ENCODE results near the gene EDDM3A.
"Not testable (repeated sequence)": the region's sequence is repeated elsewhere in the genome, so short reads cannot be mapped to it uniquely, and the experiment has no call there.

EDDM3A gene

GRCh38 chr14:20738292-20738691 lies 7.4 kb upstream of the EDDM3A start:
- H3K9me3 ChIP-seq (ENCODE audit: control insufficient read depth, low read length); H3K27me3 ChIP-seq (ENCODE audit: control insufficient read depth, insufficient read depth, low read length); H3K36me3 ChIP-seq (ENCODE audit: control insufficient read depth, insufficient read depth, low read length); H3K4me3 ChIP-seq (ENCODE audit: low read length); H3K9ac ChIP-seq (ENCODE audit: low read length); H3K4me1 ChIP-seq (ENCODE audit: control insufficient read depth, insufficient read depth, low read length): not testable (repeated sequence)

GRCh38 chr14:20742132-20742531 lies 3.6 kb upstream of the EDDM3A start:
- H3K9me3 ChIP-seq (ENCODE audit: control insufficient read depth, low read length), result no peaks in the 10 kb centered on the region
- no peak overlapping the region for H3K4me3 ChIP-seq (ENCODE audit: low read length)
- H3K9ac ChIP-seq (ENCODE audit: low read length), result no peak overlapping the region
- no peaks in the 10 kb centered on the region for H3K4me1 ChIP-seq (ENCODE audit: control insufficient read depth, insufficient read depth, low read length)
- H3K27me3 ChIP-seq (ENCODE audit: control insufficient read depth, insufficient read depth, low read length), result no peaks in the 10 kb centered on the region
- no peaks in the 10 kb centered on the region for H3K36me3 ChIP-seq (ENCODE audit: control insufficient read depth, insufficient read depth, low read length)

GRCh38 chr14:20743556-20743955 lies 2.1 kb upstream of the EDDM3A start:
- no peak overlapping the region for H3K9ac ChIP-seq (ENCODE audit: low read length)
- no peaks in the 10 kb centered on the region for H3K36me3 ChIP-seq (ENCODE audit: control insufficient read depth, insufficient read depth, low read length)
- no peaks in the 10 kb centered on the region for H3K4me1 ChIP-seq (ENCODE audit: control insufficient read depth, insufficient read depth, low read length)
- no peak overlapping the region for H3K4me3 ChIP-seq (ENCODE audit: low read length)
- H3K9me3 ChIP-seq (ENCODE audit: control insufficient read depth, low read length), result no peaks in the 10 kb centered on the region
- no peaks in the 10 kb centered on the region for H3K27me3 ChIP-seq (ENCODE audit: control insufficient read depth, insufficient read depth, low read length)

- Histone ChIP-seq H3K4me3 (ENCODE audit: low read length) (no peak overlapping the region), H3K27me3 (ENCODE audit: control insufficient read depth, insufficient read depth, low read length) (no peaks in the 10 kb centered on the region), H3K36me3 (ENCODE audit: control insufficient read depth, insufficient read depth, low read length) (no peaks in the 10 kb centered on the region)
These were observed 879 bp downstream of the EDDM3A start for GRCh38 chr14:20746566-20746965.

GRCh38 chr14:20748439-20748838 lies 2.8 kb downstream of the EDDM3A start:
- Histone ChIP-seq H3K27me3 (ENCODE audit: control insufficient read depth, insufficient read depth, low read length) (no peaks in the 10 kb centered on the region), H3K36me3 (ENCODE audit: control insufficient read depth, insufficient read depth, low read length) (no peaks in the 10 kb centered on the region), H3K9me3 (ENCODE audit: control insufficient read depth, low read length) (peaks cover 13% of the 10 kb centered on the region), H3K9ac (ENCODE audit: low read length) (no peak overlapping the region), H3K4me3 (ENCODE audit: low read length) (no peak overlapping the region), H3K4me1 (ENCODE audit: control insufficient read depth, insufficient read depth, low read length) (no peaks in the 10 kb centered on the region)

More at GRCh38 chr14:20746566-20746965, 879 bp downstream of the EDDM3A start:
- Histone ChIP-seq H3K9me3 (ENCODE audit: control insufficient read depth, low read length) (no peaks in the 10 kb centered on the region), H3K9ac (ENCODE audit: low read length) (no peak overlapping the region), H3K4me1 (ENCODE audit: control insufficient read depth, insufficient read depth, low read length) (no peaks in the 10 kb centered on the region)

GRCh38 chr14:20750194-20750593 lies 4.5 kb downstream of the EDDM3A start:
- Histone ChIP-seq H3K27me3 (ENCODE audit: control insufficient read depth, insufficient read depth, low read length) (no peaks in the 10 kb centered on the region), H3K4me1 (ENCODE audit: control insufficient read depth, insufficient read depth, low read length) (no peaks in the 10 kb centered on the region), H3K4me3 (ENCODE audit: low read length) (no peak overlapping the region), H3K36me3 (ENCODE audit: control insufficient read depth, insufficient read depth, low read length) (no peaks in the 10 kb centered on the region), H3K9ac (ENCODE audit: low read length) (no peak overlapping the region), H3K9me3 (ENCODE audit: control insufficient read depth, low read length) (peaks cover 13% of the 10 kb centered on the region)

- Histone ChIP-seq H3K36me3 (ENCODE audit: control insufficient read depth, insufficient read depth, low read length) (no peaks in the 10 kb centered on the region), H3K4me1 (ENCODE audit: control insufficient read depth, insufficient read depth, low read length) (no peaks in the 10 kb centered on the region), H3K9ac (ENCODE audit: low read length) (no peak overlapping the region)
These were observed 6.4 kb downstream of the EDDM3A start for GRCh38 chr14:20751963-20752562.

GRCh38 chr14:20754308-20754707 lies 8.6 kb downstream of the EDDM3A start:
- Histone ChIP-seq H3K4me3 (ENCODE audit: low read length) (no peak overlapping the region), H3K9ac (ENCODE audit: low read length) (no peak overlapping the region), H3K27me3 (ENCODE audit: control insufficient read depth, insufficient read depth, low read length) (no peaks in the 10 kb centered on the region), H3K36me3 (ENCODE audit: control insufficient read depth, insufficient read depth, low read length) (no peaks in the 10 kb centered on the region), H3K4me1 (ENCODE audit: control insufficient read depth, insufficient read depth, low read length) (no peaks in the 10 kb centered on the region), H3K9me3 (ENCODE audit: control insufficient read depth, low read length) (peaks cover 13% of the 10 kb centered on the region)

More at GRCh38 chr14:20751963-20752562, 6.4 kb downstream of the EDDM3A start:
- H3K27me3 ChIP-seq (ENCODE audit: control insufficient read depth, insufficient read depth, low read length), result no peaks in the 10 kb centered on the region
- H3K4me3 ChIP-seq (ENCODE audit: low read length), result peak overlapping the region; percentile 4
- peaks cover 13% of the 10 kb centered on the region for H3K9me3 ChIP-seq (ENCODE audit: control insufficient read depth, low read length)

- peaks cover 13% of the 10 kb centered on the region for H3K9me3 ChIP-seq (ENCODE audit: control insufficient read depth, low read length)
- H3K27me3 ChIP-seq (ENCODE audit: control insufficient read depth, insufficient read depth, low read length), result no peaks in the 10 kb centered on the region
- no peak overlapping the region for H3K4me3 ChIP-seq (ENCODE audit: low read length)
These were observed 9.3 kb downstream of the EDDM3A start for GRCh38 chr14:20755037-20755436.

GRCh38 chr14:20757965-20758364 lies 12.3 kb downstream of the EDDM3A start:
- Histone ChIP-seq H3K4me1 (ENCODE audit: control insufficient read depth, insufficient read depth, low read length) (no peaks in the 10 kb centered on the region), H3K9ac (ENCODE audit: low read length) (no peak overlapping the region)

More at GRCh38 chr14:20755037-20755436, 9.3 kb downstream of the EDDM3A start:
- H3K9ac ChIP-seq (ENCODE audit: low read length), result no peak overlapping the region
- no peaks in the 10 kb centered on the region for H3K36me3 ChIP-seq (ENCODE audit: control insufficient read depth, insufficient read depth, low read length)
- no peaks in the 10 kb centered on the region for H3K4me1 ChIP-seq (ENCODE audit: control insufficient read depth, insufficient read depth, low read length)

GRCh38 chr14:20759465-20759864 lies 13.8 kb downstream of the EDDM3A start:
- not testable (repeated sequence) for H3K9ac ChIP-seq (ENCODE audit: low read length); H3K36me3 ChIP-seq (ENCODE audit: control insufficient read depth, insufficient read depth, low read length); H3K4me3 ChIP-seq (ENCODE audit: low read length); H3K4me1 ChIP-seq (ENCODE audit: control insufficient read depth, insufficient read depth, low read length); H3K27me3 ChIP-seq (ENCODE audit: control insufficient read depth, insufficient read depth, low read length); H3K9me3 ChIP-seq (ENCODE audit: control insufficient read depth, low read length)

More at GRCh38 chr14:20757965-20758364, 12.3 kb downstream of the EDDM3A start:
- H3K27me3 ChIP-seq (ENCODE audit: control insufficient read depth, insufficient read depth, low read length), result no peaks in the 10 kb centered on the region
- peaks cover 2% of the 10 kb centered on the region for H3K9me3 ChIP-seq (ENCODE audit: control insufficient read depth, low read length)
- no peak overlapping the region for H3K4me3 ChIP-seq (ENCODE audit: low read length)
- H3K36me3 ChIP-seq (ENCODE audit: control insufficient read depth, insufficient read depth, low read length), result no peaks in the 10 kb centered on the region

- Histone ChIP-seq H3K9ac (ENCODE audit: low read length) (no peak overlapping the region), H3K27me3 (ENCODE audit: control insufficient read depth, insufficient read depth, low read length) (no peaks in the 10 kb centered on the region), H3K4me1 (ENCODE audit: control insufficient read depth, insufficient read depth, low read length) (no peaks in the 10 kb centered on the region), H3K9me3 (ENCODE audit: control insufficient read depth, low read length) (no peaks in the 10 kb centered on the region), H3K36me3 (ENCODE audit: control insufficient read depth, insufficient read depth, low read length) (no peaks in the 10 kb centered on the region), H3K4me3 (ENCODE audit: low read length) (no peak overlapping the region)
These were observed 15.3 kb downstream of the EDDM3A start for GRCh38 chr14:20760950-20761349.

- no peaks in the 10 kb centered on the region for H3K27me3 ChIP-seq (ENCODE audit: control insufficient read depth, insufficient read depth, low read length)
- no peaks in the 10 kb centered on the region for H3K9me3 ChIP-seq (ENCODE audit: control insufficient read depth, low read length)
- H3K4me1 ChIP-seq (ENCODE audit: control insufficient read depth, insufficient read depth, low read length), result no peaks in the 10 kb centered on the region
- H3K36me3 ChIP-seq (ENCODE audit: control insufficient read depth, insufficient read depth, low read length), result no peaks in the 10 kb centered on the region
- H3K9ac ChIP-seq (ENCODE audit: low read length), result no peak overlapping the region
- H3K4me3 ChIP-seq (ENCODE audit: low read length), result no peak overlapping the region
These were observed 22.9 kb downstream of the EDDM3A start for GRCh38 chr14:20768593-20768892.

All from mucosa of stomach (tissue), 1 donor.